Keratinocyte (primary cell): ENCODE results near the gene TCEAL2.
"Not testable (repeated sequence)": the region's sequence is repeated elsewhere in the genome, so short reads cannot be mapped to it uniquely, and the experiment has no call there.

Experiments
- EZH2 ChIP-seq: IDR thresholded peaks from one replicate; pipeline ENCODE4 v1.6.1; 2012; ENCODE audit warnings: inconsistent platforms, mild to moderate bottlenecking, low read length, moderate library complexity
- TF ChIP-seq, protein P1 (sequence below), 3 experiments: IDR thresholded peaks in 1 of 3; conservative IDR thresholded peaks in 1 of 3; optimal IDR thresholded peaks in 1 of 3; 2 replicates in 2 of 3; 3 replicates in 1 of 3; pipeline versions ENCODE3 to v1.5.1; 2011; ENCODE audit warnings: low read length in 3 of 3, mild to moderate bottlenecking in 3 of 3, moderate library complexity in 2 of 3, control low read depth in 1 of 3, inconsistent platforms in 1 of 3; ENCODE audit not compliant: insufficient read depth in 2 of 3; ENCODE audit errors: extremely low read depth in 1 of 3

DNA sequence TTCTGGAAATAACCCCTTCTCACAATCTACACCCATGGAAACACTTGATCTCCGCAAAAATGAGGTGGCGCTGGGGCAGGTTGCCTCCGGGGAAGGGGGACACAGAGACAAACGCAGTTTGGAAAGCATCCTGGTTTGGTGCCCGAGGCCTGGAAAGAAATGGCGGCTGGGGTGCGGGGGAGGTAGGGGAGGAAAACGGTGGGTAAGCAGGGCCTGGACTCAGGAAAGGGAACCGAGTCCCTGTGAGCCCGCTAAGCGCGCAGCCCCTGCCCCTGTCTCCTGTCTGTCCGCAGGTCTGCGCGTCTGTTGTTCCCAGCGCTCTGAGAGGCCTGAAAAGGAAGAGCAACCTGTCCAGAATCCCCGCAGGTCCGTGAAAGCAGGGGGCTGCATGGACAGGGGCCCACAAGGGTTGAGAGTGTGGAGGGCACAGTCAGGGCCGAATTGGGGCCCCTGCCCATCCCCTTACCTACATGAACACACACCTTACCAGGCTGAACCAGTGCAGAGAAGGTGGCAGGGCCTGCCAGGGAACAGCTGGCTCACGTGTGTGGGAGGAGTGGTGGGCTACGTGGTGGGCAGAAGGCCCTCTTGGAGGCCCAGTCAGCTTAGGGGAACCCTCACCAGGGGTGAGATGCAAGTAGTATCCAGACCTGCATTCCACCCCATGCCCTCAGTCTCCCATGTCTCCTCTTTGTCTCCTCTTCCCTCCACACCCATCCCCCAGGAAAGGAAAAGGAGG, 770 bp downstream of the TCEAL2 start:
- TF ChIP-seq, protein P1, sequence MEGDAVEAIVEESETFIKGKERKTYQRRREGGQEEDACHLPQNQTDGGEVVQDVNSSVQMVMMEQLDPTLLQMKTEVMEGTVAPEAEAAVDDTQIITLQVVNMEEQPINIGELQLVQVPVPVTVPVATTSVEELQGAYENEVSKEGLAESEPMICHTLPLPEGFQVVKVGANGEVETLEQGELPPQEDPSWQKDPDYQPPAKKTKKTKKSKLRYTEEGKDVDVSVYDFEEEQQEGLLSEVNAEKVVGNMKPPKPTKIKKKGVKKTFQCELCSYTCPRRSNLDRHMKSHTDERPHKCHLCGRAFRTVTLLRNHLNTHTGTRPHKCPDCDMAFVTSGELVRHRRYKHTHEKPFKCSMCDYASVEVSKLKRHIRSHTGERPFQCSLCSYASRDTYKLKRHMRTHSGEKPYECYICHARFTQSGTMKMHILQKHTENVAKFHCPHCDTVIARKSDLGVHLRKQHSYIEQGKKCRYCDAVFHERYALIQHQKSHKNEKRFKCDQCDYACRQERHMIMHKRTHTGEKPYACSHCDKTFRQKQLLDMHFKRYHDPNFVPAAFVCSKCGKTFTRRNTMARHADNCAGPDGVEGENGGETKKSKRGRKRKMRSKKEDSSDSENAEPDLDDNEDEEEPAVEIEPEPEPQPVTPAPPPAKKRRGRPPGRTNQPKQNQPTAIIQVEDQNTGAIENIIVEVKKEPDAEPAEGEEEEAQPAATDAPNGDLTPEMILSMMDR (optimal IDR thresholded peaks at IDR 0.05 in 1 of 3, IDR thresholded peaks at IDR 0.05 in 1 of 3, conservative IDR thresholded peaks at IDR 0.05 in 1 of 3; ENCODE audit: extremely low read depth in 1 of 3, insufficient read depth in 2 of 3, low read length in 3 of 3), result not testable (repeated sequence)
- not testable (repeated sequence) for TF ChIP-seq EZH2
